PC-9 (cell line): ENCODE data around the gene TMTC4. TPM values are rescaled to one million over a fixed set of nuclear protein-coding genes. Genes with fewer than 3 reads are reported as not detected.
"Not testable (repeated sequence)": the region's sequence is repeated elsewhere in the genome, so short reads cannot be mapped to it uniquely, and the experiment has no call there.

Experiments
- BruUV-seq: library from RNA; stranded (reverse); fragments of 400-500 nt; replicated peaks from 2 replicates; lab custom pipeline; 2021; lab: Mats Ljungman, UMichigan
- CTCF ChIA-PET: fragments of 300-600 bp; sonication (Branson Sonifier 250); formaldehyde crosslinking; loops from one replicate; lab custom pipeline; 2022; ENCODE audit warnings: antibody characterized with exemption; lab: Charles Lee
- POLR2A ChIA-PET: fragments of 300-600 bp; sonication (Branson Sonifier 250); formaldehyde crosslinking; loops from one replicate; lab custom pipeline; 2022; ENCODE audit warnings: antibody characterized with exemption; ENCODE audit not compliant: unreplicated experiment; lab: Charles Lee
- DNase-seq, 2 experiments: peaks; one replicate each; pipeline versions ENCODE4 v3.0.0 to v3.0.0-alpha.2; 2015 to 2022; ENCODE audit warnings: mixed read lengths in 1 of 2
- H2AFZ ChIP-seq: fragments of 200-600 bp; sonication (generic); 2 replicates; pipeline ENCODE4 v1.8.1; 2017; ENCODE audit warnings: antibody characterized with exemption
- H3F3A ChIP-seq: fragments of 200-600 bp; sonication (generic); 2 replicates; pipeline ENCODE4 v1.8.1; 2017; ENCODE audit warnings: antibody characterized with exemption, mild to moderate bottlenecking, low read depth; ENCODE audit not compliant: insufficient read depth
- H3K27ac ChIP-seq: fragments of 200-600 bp; sonication (generic); 2 replicates; pipeline ENCODE4 v1.6.1; 2016; ENCODE audit warnings: mixed run types
- H3K27me3 ChIP-seq: fragments of 200-600 bp; sonication (generic); 2 replicates; pipeline ENCODE4 v1.6.1; 2016; ENCODE audit warnings: low read depth, mixed run types; ENCODE audit not compliant: insufficient read depth
- H3K36me3 ChIP-seq: fragments of 200-600 bp; sonication (generic); 2 replicates; pipeline ENCODE4 v1.6.1; 2016; ENCODE audit warnings: low read depth, mixed run types
- H3K4me1 ChIP-seq: fragments of 200-600 bp; sonication (generic); replicated peaks from 2 replicates; pipeline ENCODE4 v1.6.1; 2016; ENCODE audit warnings: mixed run types; ENCODE audit not compliant: insufficient read depth
- H3K4me2 ChIP-seq: fragments of 200-600 bp; sonication (generic); 2 replicates; pipeline ENCODE4 v1.6.1; 2017; ENCODE audit warnings: mixed run types
- H3K4me3 ChIP-seq: fragments of 200-600 bp; sonication (generic); 2 replicates; pipeline ENCODE4 v1.6.1; 2016; ENCODE audit warnings: mixed run types
- H3K79me2 ChIP-seq: fragments of 200-600 bp; sonication (generic); 2 replicates; pipeline ENCODE4 v1.6.1; 2017; ENCODE audit warnings: low read depth, mixed run types
- H3K9me2 ChIP-seq: fragments of 200-600 bp; sonication (generic); 2 replicates; pipeline ENCODE4 v1.8.1; 2017; ENCODE audit warnings: mild to moderate bottlenecking; ENCODE audit not compliant: insufficient read depth
- H3K9me3 ChIP-seq: fragments of 200-600 bp; sonication (generic); 2 replicates; pipeline ENCODE4 v1.8.1; 2016; ENCODE audit warnings: low read depth; ENCODE audit not compliant: insufficient read depth
- H4K20me1 ChIP-seq: fragments of 200-600 bp; sonication (generic); 2 replicates; pipeline ENCODE4 v1.8.1; 2017; ENCODE audit not compliant: insufficient read depth
- CTCF ChIP-seq: fragments of 200-600 bp; sonication (generic); conservative IDR thresholded peaks from 2 replicates; pipeline ENCODE4 v1.6.1; 2017; ENCODE audit warnings: mixed run types, antibody characterized with exemption, mild to moderate bottlenecking, moderate library complexity
- EZH2 ChIP-seq: fragments of 200-600 bp; sonication (generic); IDR thresholded peaks from 2 replicates; pipeline ENCODE4 v1.8.0; 2017; ENCODE audit warnings: antibody characterized with exemption, low read depth
- intact Hi-C: fragments of 100-400 bp; cut with micrococcal nuclease; formaldehyde crosslinking; loops from one replicate; pipeline ENCODE4 v1.10.0; 2022; ENCODE audit not compliant: unreplicated experiment
- total RNA-seq: library from RNA; stranded (reverse); gene quantifications from 2 replicates; pipeline ENCODE4 v1.2.3, GENCODE V29; 2021

The TMTC4 gene
- total RNA-seq, 1 experiment from 2014 or later = 16.2 TPM

- H3K27ac ChIP-seq = no peak overlapping the region
- H3K79me2 ChIP-seq = no peaks in the 10 kb centered on the region
- DNase-seq = peak in 1 of 2 experiments; percentile 31
- POLR2A ChIA-PET = no interaction called here
- peaks cover 54% of the 10 kb centered on the region for H3K27me3 ChIP-seq
- TF ChIP-seq EZH2 = no peak
- TF ChIP-seq CTCF = peak; percentile 63; the same call in 1 of the 2 replicates
- CTCF ChIA-PET = no interaction called here
- intact Hi-C loops = no loop called here
- peaks cover 2% of the 10 kb centered on the region; the same call in 1 of the 2 replicates for H3K9me3 ChIP-seq
- H2AFZ ChIP-seq = no peak overlapping the region
- no peaks in the 10 kb centered on the region for H3F3A ChIP-seq
- no peaks in the 10 kb centered on the region for H3K36me3 ChIP-seq
- no peak overlapping the region for H3K4me3 ChIP-seq
- no peaks in the 10 kb centered on the region for H4K20me1 ChIP-seq
- H3K4me1 ChIP-seq = no peaks in the 10 kb centered on the region
- no peaks in the 10 kb centered on the region for H3K9me2 ChIP-seq
- no peak overlapping the region for H3K4me2 ChIP-seq
- BruUV-seq = no TSS peak
Observed at GRCh38 chr13:100694722-100695508, 20.3 kb upstream of the TMTC4 start.

- Histone ChIP-seq H3K27ac (no peak overlapping the region), H3K9me2 (no peaks in the 10 kb centered on the region; the same call in 1 of the 2 replicates), H3K9me3 (peaks cover 12% of the 10 kb centered on the region; the same call in 1 of the 2 replicates), H3K27me3 (peaks cover 55% of the 10 kb centered on the region), H4K20me1 (no peaks in the 10 kb centered on the region), H3K4me1 (no peaks in the 10 kb centered on the region), H3K4me3 (no peak overlapping the region; the same call in 1 of the 2 replicates), H2AFZ (no peak overlapping the region), H3K4me2 (no peak overlapping the region), H3F3A (no peaks in the 10 kb centered on the region), H3K36me3 (no peaks in the 10 kb centered on the region), H3K79me2 (no peaks in the 10 kb centered on the region)
- no peak for TF ChIP-seq CTCF
- no peak for TF ChIP-seq EZH2
- no peak for DNase-seq
- intact Hi-C loops = no loop called here
- ChIA-PET CTCF (no interaction called here), POLR2A (no interaction called here)
- no TSS peak for BruUV-seq
Observed at GRCh38 chr13:100689191-100689590, 14.6 kb upstream of the TMTC4 start.

- H3K4me3 ChIP-seq = no peak overlapping the region
- no peaks in the 10 kb centered on the region for H3K4me1 ChIP-seq
- H4K20me1 ChIP-seq = no peaks in the 10 kb centered on the region
- no peaks in the 10 kb centered on the region for H3K9me3 ChIP-seq
- ChIA-PET CTCF (no interaction called here), POLR2A (no interaction called here)
- H3K36me3 ChIP-seq = no peaks in the 10 kb centered on the region
- no peaks in the 10 kb centered on the region for H3F3A ChIP-seq
- BruUV-seq = no TSS peak
- no peak for DNase-seq
- H3K27ac ChIP-seq = no peak overlapping the region
- TF ChIP-seq CTCF (no peak), EZH2 (no peak)
- no peak overlapping the region for H2AFZ ChIP-seq
- no peaks in the 10 kb centered on the region for H3K9me2 ChIP-seq
- intact Hi-C loops = no loop called here
- H3K79me2 ChIP-seq = no peaks in the 10 kb centered on the region
- peaks cover 33% of the 10 kb centered on the region for H3K27me3 ChIP-seq
- no peak overlapping the region for H3K4me2 ChIP-seq
Observed at GRCh38 chr13:100680131-100680530, 5.5 kb upstream of the TMTC4 start.

GRCh38 chr13:100677128-100677527 lies 2.5 kb upstream of the TMTC4 start:
- H3K9me3 ChIP-seq, CTCF ChIA-PET, BruUV-seq, intact Hi-C loops, H3K4me1 ChIP-seq, DNase-seq, H3F3A ChIP-seq, H3K4me2 ChIP-seq, H2AFZ ChIP-seq, POLR2A ChIA-PET, H3K9me2 ChIP-seq, H3K4me3 ChIP-seq, H4K20me1 ChIP-seq, H3K27ac ChIP-seq, H3K36me3 ChIP-seq: not testable (repeated sequence)
- Histone ChIP-seq H3K27me3 (peaks cover 15% of the 10 kb centered on the region; the same call in 1 of the 2 replicates), H3K79me2 (peaks cover 12% of the 10 kb centered on the region)
